ENCODE results near the gene UBA3. TPM values are rescaled to one million over a fixed set of nuclear protein-coding genes. Genes with fewer than 3 reads are reported as not detected.

UBA3 gene
- total and polyA plus RNA-seq, 4 donors: 41.2 to 107 (median 49.1) TPM

GRCh38 chr3:69033470-69033869, 46.7 kb downstream of the UBA3 start:
- Histone ChIP-seq H3K36me3 (ENCODE audit: control insufficient read depth in 4 of 4, insufficient read depth in 4 of 4, low read length in 4 of 4) (peaks cover 22 to 45% (median 30%) of the 10 kb centered on the region in 4 donors), H3K4me3 (no peak overlapping the region), H3K9me3 (ENCODE audit: control insufficient read depth in 4 of 4, insufficient read depth in 3 of 4, low read length in 3 of 4) (no peaks in the 10 kb centered on the region), H3K27me3 (ENCODE audit: control insufficient read depth in 3 of 3, insufficient read depth in 3 of 3, low read length in 2 of 3) (no peaks in the 10 kb centered on the region), H3K4me1 (ENCODE audit: control insufficient read depth in 5 of 5, insufficient read depth in 5 of 5, low read length in 5 of 5) (no peaks in the 10 kb centered on the region), H3K27ac (ENCODE audit: low read depth in 1 of 2, low read length in 1 of 2) (peak overlapping the region in 1 of 2 donors; percentile 14), H3K9ac (ENCODE audit: insufficient read depth in 1 of 2, low read length in 2 of 2) (no peak overlapping the region)
- DNase-seq (no peak), ATAC-seq (ENCODE audit: insufficient read depth, low FRiP score) (no peak)
- no peak for TF ChIP-seq CTCF (IDR thresholded peaks at IDR 0.05; ENCODE audit: control extremely low read depth, extremely low read depth)
- 76 to 77% methylated on average over 7 of the region's 7 CpGs for WGBS, 2 donors

DNA sequence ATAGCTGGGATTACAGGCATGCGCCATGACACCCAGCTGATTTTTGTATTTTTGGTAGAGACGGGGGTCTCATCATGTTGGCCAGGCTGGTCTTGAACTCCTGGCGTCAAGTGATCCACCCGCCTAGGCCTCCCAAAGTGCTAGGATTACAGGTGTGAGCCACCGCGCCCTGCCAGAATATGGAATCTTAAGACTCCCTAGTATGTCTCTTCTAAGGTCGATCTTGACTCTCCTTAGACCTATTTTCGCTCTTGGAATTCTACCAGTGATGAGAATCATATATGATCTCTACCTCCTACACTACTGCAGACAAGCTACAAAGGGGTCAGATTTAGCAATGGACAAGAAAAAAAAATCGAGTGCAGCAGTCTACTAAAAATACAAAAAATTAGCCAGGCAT, 47.4 kb downstream of the UBA3 start:
- Histone ChIP-seq H3K27ac (ENCODE audit: low read depth in 1 of 2, low read length in 1 of 2) (no peak overlapping the region), H3K9me3 (ENCODE audit: control insufficient read depth in 4 of 4, insufficient read depth in 3 of 4, low read length in 3 of 4) (no peaks in the 10 kb centered on the region), H3K4me1 (ENCODE audit: control insufficient read depth in 5 of 5, insufficient read depth in 5 of 5, low read length in 5 of 5) (no peaks in the 10 kb centered on the region), H3K4me3 (no peak overlapping the region), H3K36me3 (ENCODE audit: control insufficient read depth in 4 of 4, insufficient read depth in 4 of 4, low read length in 4 of 4) (peaks cover 22 to 44% (median 33%) of the 10 kb centered on the region in 4 donors), H3K9ac (ENCODE audit: insufficient read depth in 1 of 2, low read length in 2 of 2) (no peak overlapping the region), H3K27me3 (ENCODE audit: control insufficient read depth in 3 of 3, insufficient read depth in 3 of 3, low read length in 2 of 3) (no peaks in the 10 kb centered on the region)
- 97 to 98% methylated on average over 9 of the region's 9 CpGs for WGBS, 2 donors
- ATAC-seq (ENCODE audit: insufficient read depth, low FRiP score) (no peak), DNase-seq (no peak)
- no peak for TF ChIP-seq CTCF (IDR thresholded peaks at IDR 0.05; ENCODE audit: control extremely low read depth, extremely low read depth)

- WGBS, 2 donors: 95 to 96% methylated on average over 2 of the region's 2 CpGs
- H3K9me3 ChIP-seq (ENCODE audit: control insufficient read depth in 4 of 4, insufficient read depth in 3 of 4, low read length in 3 of 4): no peaks in the 10 kb centered on the region
- H3K4me3 ChIP-seq: no peak overlapping the region
- H3K4me1 ChIP-seq (ENCODE audit: control insufficient read depth in 5 of 5, insufficient read depth in 5 of 5, low read length in 5 of 5): no peaks in the 10 kb centered on the region
- no peaks in the 10 kb centered on the region for H3K27me3 ChIP-seq (ENCODE audit: control insufficient read depth in 3 of 3, insufficient read depth in 3 of 3, low read length in 2 of 3)
- H3K36me3 ChIP-seq (ENCODE audit: control insufficient read depth in 4 of 4, insufficient read depth in 4 of 4, low read length in 4 of 4): peaks cover 18 to 45% (median 34%) of the 10 kb centered on the region in 4 donors
- no peak for TF ChIP-seq CTCF (IDR thresholded peaks at IDR 0.05; ENCODE audit: control extremely low read depth, extremely low read depth)
- H3K27ac ChIP-seq (ENCODE audit: low read depth in 1 of 2, low read length in 1 of 2): no peak overlapping the region
- DNase-seq: no peak
- ATAC-seq (ENCODE audit: insufficient read depth, low FRiP score): no peak
- no peak overlapping the region for H3K9ac ChIP-seq (ENCODE audit: insufficient read depth in 1 of 2, low read length in 2 of 2)
Observed at GRCh38 chr3:69032142-69032541, 48.0 kb downstream of the UBA3 start.

DNA sequence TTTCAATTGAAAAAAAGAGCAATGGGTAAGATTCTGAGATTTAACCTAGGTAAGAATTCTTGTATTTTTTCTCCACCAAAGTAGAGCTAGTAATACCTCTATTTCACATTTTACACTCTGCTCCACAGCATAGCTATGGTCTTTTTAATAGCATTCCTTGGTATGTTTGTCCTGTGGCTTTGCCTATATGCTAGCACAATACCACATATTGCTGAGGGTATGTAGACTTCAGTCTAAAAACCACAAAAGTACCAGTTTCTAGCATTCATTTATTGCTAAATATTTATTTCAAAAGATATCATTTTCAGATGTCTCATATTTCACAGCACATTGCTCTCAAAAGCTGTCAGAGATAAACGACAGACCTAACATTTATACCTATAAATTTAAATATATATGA, 48.5 kb downstream of the UBA3 start:
- DNase-seq (no peak), ATAC-seq (ENCODE audit: insufficient read depth, low FRiP score) (no peak)
- H3K27me3 ChIP-seq (ENCODE audit: control insufficient read depth in 3 of 3, insufficient read depth in 3 of 3, low read length in 2 of 3): no peaks in the 10 kb centered on the region
- H3K4me3 ChIP-seq: no peak overlapping the region
- H3K27ac ChIP-seq (ENCODE audit: low read depth in 1 of 2, low read length in 1 of 2): no peak overlapping the region
- no peak for TF ChIP-seq CTCF (IDR thresholded peaks at IDR 0.05; ENCODE audit: control extremely low read depth, extremely low read depth)
- no peaks in the 10 kb centered on the region for H3K9me3 ChIP-seq (ENCODE audit: control insufficient read depth in 4 of 4, insufficient read depth in 3 of 4, low read length in 3 of 4)
- WGBS, 2 donors: 83 to 95% methylated on average over 1 of the region's 1 CpG
- no peaks in the 10 kb centered on the region for H3K4me1 ChIP-seq (ENCODE audit: control insufficient read depth in 5 of 5, insufficient read depth in 5 of 5, low read length in 5 of 5)
- H3K9ac ChIP-seq (ENCODE audit: insufficient read depth in 1 of 2, low read length in 2 of 2): no peak overlapping the region
- peaks cover 18 to 47% (median 35%) of the 10 kb centered on the region in 4 donors for H3K36me3 ChIP-seq (ENCODE audit: control insufficient read depth in 4 of 4, insufficient read depth in 4 of 4, low read length in 4 of 4)
